Transverse colon (tissue), 4 donors: ENCODE measurements around the gene KRT72. TPM values are rescaled to one million over a fixed set of nuclear protein-coding genes. Genes with fewer than 3 reads are reported as not detected.

Source experiments
- DNase-seq: peaks from one replicate; pipeline ENCODE4 v3.0.0-alpha.2; 2019
- H3K27ac ChIP-seq, 4 donors: fragments of 200-600 bp; sonication (generic); 2 replicates each; pipeline ENCODE4 v1.5.1; 2016 to 2018; ENCODE audit warnings: inconsistent platforms in 4 of 4
- H3K27me3 ChIP-seq: fragments of 200-600 bp; sonication (generic); 2 replicates; pipeline ENCODE4 v1.5.1; 2017; ENCODE audit warnings: inconsistent platforms
- H3K36me3 ChIP-seq, 4 donors: fragments of 200-600 bp; sonication (generic); 2 replicates each; pipeline ENCODE4 v1.5.1; 2017 to 2019; ENCODE audit warnings: inconsistent platforms in 4 of 4
- H3K4me1 ChIP-seq, 4 donors: fragments of 200-600 bp; sonication (generic); 2 replicates each; pipeline ENCODE4 v1.5.1; 2017 to 2020; ENCODE audit warnings: inconsistent platforms in 4 of 4
- H3K4me3 ChIP-seq, 4 donors: fragments of 200-600 bp; sonication (generic); 1 replicate in 1 of 4; 2 replicates in 3 of 4; pipeline versions ENCODE4 v1.5.1 to v1.6.1; 2017 to 2019; ENCODE audit warnings: inconsistent platforms in 4 of 4
- H3K9me3 ChIP-seq, 2 donors: fragments of 200-600 bp; sonication (generic); 2 replicates each; pipeline ENCODE4 v1.5.1; 2017 to 2019; ENCODE audit warnings: inconsistent platforms in 2 of 2
- EP300 ChIP-seq: sonication (generic); formaldehyde crosslinking; IDR thresholded peaks from one replicate; pipeline ENCODE4 v1.6.1; 2017; ENCODE audit warnings: antibody characterized with exemption, low read depth
- POLR2A ChIP-seq: fragments of 450-650 bp; IDR thresholded peaks from one replicate; pipeline ENCODE4 v1.6.1; 2016; ENCODE audit warnings: antibody characterized with exemption, mild to moderate bottlenecking, moderate library complexity
- POLR2AphosphoS5 ChIP-seq, 3 donors: sonication (generic); formaldehyde crosslinking; IDR thresholded peaks; one replicate each; pipeline ENCODE4 v1.6.1; 2016; ENCODE audit warnings: antibody characterized with exemption in 3 of 3
- WGBS, 2 donors: methylation state at CpG; one replicate each; pipeline ENCODE4 v1.1.5; 2018; ENCODE audit warnings: low coverage in 1 of 2; 5-methylcytosine and 5-hydroxymethylcytosine counted together
- in situ Hi-C, 4 donors: fragments of 200-750 bp; cut with MboI; loops; one replicate each; pipeline versions ENCODE4 v1.15.0 to v1.15.1; 2017; ENCODE audit warnings: low sequenced_read_pairs in 3 of 4, low pct_ligation_motif_present in 1 of 4, low pct_unique_long_range_greater_than_20kb in 1 of 4
- intact Hi-C: fragments of 100-400 bp; cut with DNase I; formaldehyde crosslinking; loops from one replicate; pipeline ENCODE4 v1.15.1; 2023; ENCODE audit warnings: low total_unique reads
- total RNA-seq, 4 donors: library from RNA; depleted of rRNA; stranded (reverse); fragments of >200 nt; gene quantifications; one replicate each; pipeline ENCODE4 v1.1.0, GENCODE V29; 2016
- TF ChIP-seq, protein P1 (sequence below), 5 experiments: fragments of 200-600 bp in 3 of 5; fragments of 450-650 bp in 2 of 5; sonication (generic) in 3 of 5; IDR thresholded peaks; 1 replicate in 2 of 5; 2 replicates in 3 of 5; pipeline ENCODE4 v1.5.1; 2016 to 2017; ENCODE audit warnings: antibody characterized with exemption in 5 of 5, inconsistent platforms in 3 of 5, mild to moderate bottlenecking in 2 of 5, moderate library complexity in 1 of 5

Gene KRT72
- total RNA-seq, 4 donors from 2014 or later: not detected

DNA sequence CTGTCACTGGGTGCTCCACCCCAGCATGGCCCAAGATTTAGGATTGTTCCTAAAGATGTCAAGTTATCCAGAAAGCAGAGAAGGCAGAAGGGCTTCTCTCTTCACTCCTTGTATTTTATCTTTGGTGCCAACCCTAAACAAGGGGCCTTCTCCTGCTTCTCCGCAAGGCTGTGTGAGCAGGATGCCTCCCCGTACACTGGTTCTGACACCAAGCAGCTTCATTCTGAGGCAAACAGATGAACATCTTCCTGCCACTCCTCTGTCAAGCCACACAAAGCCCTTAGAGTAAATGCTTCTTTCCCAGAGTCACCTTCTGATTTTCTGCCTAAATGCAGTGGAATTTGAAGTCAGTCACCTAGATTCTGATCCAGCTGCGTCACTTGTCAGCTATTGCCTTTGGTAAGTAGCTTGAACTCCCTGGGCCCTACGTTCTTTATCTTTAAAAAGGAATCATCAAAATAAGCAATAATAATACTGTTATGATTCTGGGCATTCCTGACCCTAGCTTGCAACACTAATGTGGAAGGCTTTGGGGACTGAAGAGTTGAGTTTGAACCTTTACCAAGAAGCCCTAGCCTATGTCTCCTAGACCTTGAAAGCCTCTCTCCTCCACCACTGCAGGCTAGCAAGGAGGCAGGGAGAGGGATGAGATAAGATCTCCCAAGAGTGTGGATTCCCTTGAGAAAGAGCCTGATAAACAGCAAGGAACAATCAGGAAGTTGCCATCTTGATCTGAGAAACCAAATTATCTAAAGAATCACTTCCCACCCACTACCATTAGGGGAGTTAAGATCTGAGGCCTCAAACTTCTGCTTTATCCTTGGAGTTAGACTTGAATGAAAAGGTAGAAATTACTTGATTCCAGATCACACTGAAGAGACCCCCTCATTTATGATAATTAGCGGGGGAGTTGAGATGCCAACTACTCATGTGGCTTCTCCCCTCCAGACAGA, 11.4 kb upstream of the KRT72 start:
- TF ChIP-seq POLR2A (no peak), EP300 (no peak), POLR2AphosphoS5 (IDR thresholded peaks at IDR 0.05) (no peak)
- TF ChIP-seq, protein P1, sequence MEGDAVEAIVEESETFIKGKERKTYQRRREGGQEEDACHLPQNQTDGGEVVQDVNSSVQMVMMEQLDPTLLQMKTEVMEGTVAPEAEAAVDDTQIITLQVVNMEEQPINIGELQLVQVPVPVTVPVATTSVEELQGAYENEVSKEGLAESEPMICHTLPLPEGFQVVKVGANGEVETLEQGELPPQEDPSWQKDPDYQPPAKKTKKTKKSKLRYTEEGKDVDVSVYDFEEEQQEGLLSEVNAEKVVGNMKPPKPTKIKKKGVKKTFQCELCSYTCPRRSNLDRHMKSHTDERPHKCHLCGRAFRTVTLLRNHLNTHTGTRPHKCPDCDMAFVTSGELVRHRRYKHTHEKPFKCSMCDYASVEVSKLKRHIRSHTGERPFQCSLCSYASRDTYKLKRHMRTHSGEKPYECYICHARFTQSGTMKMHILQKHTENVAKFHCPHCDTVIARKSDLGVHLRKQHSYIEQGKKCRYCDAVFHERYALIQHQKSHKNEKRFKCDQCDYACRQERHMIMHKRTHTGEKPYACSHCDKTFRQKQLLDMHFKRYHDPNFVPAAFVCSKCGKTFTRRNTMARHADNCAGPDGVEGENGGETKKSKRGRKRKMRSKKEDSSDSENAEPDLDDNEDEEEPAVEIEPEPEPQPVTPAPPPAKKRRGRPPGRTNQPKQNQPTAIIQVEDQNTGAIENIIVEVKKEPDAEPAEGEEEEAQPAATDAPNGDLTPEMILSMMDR (IDR thresholded peaks at IDR 0.05): no peak
- no peaks in the 10 kb centered on the region for H3K4me1 ChIP-seq
- intact Hi-C loops: no loop called here

DNA sequence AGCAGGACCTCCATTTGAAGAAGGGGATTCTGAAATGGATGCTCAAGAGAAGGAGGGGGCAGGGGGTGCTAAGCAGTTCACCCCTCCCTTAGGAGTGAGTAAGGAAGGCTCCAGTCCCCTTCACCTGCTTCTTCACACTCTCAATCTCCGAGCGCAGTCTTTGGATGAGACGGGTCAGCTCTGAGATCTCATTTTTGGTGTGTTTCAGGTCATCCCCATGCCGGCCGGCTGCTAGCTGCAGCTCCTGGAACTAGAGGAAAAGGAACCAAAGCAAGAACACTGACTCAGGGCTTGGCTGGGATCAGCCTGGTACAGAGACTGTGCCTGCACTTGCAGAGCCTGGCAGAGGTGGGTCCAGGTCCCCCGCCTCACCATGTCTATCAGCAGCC, 9.8 kb upstream of the KRT72 start:
- peaks cover 27% of the 10 kb centered on the region for H3K27me3 ChIP-seq
- DNase-seq: no peak
- no peaks in the 10 kb centered on the region for H3K9me3 ChIP-seq
- no peak overlapping the region for H3K4me3 ChIP-seq
- H3K36me3 ChIP-seq: no peaks in the 10 kb centered on the region
- H3K27ac ChIP-seq: no peak overlapping the region
- in situ Hi-C loops (no loop called here), intact Hi-C loops (no loop called here)
- TF ChIP-seq POLR2A: no peak
- TF ChIP-seq POLR2AphosphoS5 (IDR thresholded peaks at IDR 0.05): no peak
- TF ChIP-seq EP300: no peak
- TF ChIP-seq, protein P1 (IDR thresholded peaks at IDR 0.05): no peak
- 89 to 92% methylated on average over 3 to 6 of the region's 6 CpGs for WGBS, 2 donors
- H3K4me1 ChIP-seq: no peaks in the 10 kb centered on the region

More for the DNA sequence above, 11.4 kb upstream of the KRT72 start:
- no peak for DNase-seq
- 72 to 84% methylated on average over 5 of the region's 5 CpGs for WGBS, 2 donors
- in situ Hi-C loops: no loop called here
- Histone ChIP-seq H3K9me3 (no peaks in the 10 kb centered on the region), H3K27me3 (peaks cover 27% of the 10 kb centered on the region), H3K4me3 (no peak overlapping the region), H3K27ac (no peak overlapping the region), H3K36me3 (no peaks in the 10 kb centered on the region)

DNA sequence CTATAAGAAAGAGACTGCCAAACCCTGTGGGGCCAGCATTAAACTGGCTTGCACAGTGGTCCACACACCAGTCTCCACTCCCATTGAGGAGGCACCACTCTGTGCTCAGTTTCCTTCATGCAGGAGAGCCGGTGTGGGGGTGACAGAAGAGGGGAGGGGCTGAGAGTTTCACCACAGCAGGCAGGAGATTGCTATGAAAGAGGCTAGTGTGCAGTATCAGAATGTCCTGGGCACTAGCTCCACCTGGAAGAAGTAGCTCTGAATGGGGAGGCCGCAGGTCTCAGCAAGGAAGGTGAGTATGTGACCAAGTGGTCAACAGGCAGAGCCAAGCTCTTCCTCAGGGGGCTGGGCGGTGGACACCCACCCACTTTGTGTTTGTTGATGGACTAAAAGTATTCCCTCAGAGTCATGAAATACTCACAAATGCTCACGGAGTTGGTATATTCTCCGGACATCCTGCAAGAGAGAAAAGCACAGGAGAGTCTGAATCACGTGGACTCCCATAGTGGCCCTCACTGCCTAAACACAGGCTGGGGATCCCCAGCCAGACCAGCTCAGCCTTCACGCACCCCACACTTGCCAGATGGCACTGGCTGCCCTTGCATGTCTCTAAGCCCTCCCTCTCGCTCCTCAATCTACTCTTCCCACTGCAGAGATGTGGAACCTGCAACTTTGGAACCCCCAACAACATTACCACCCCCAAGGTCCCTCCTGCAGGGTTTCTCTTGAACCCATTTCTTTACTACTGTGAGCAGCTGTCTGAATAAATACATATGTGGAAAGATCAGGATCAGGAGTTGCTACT, 7.8 kb upstream of the KRT72 start:
- Histone ChIP-seq H3K27ac (no peak overlapping the region), H3K36me3 (no peaks in the 10 kb centered on the region), H3K4me3 (no peak overlapping the region), H3K27me3 (peaks cover 27% of the 10 kb centered on the region), H3K9me3 (no peaks in the 10 kb centered on the region), H3K4me1 (no peaks in the 10 kb centered on the region)
- intact Hi-C loops: no loop called here
- TF ChIP-seq, protein P1 (IDR thresholded peaks at IDR 0.05): no peak
- TF ChIP-seq EP300 (no peak), POLR2A (no peak), POLR2AphosphoS5 (IDR thresholded peaks at IDR 0.05) (no peak)
- in situ Hi-C loops: no loop called here
- DNase-seq: no peak
- WGBS, 2 donors: 50 to 83% methylated on average over 2 to 8 of the region's 8 CpGs

DNA sequence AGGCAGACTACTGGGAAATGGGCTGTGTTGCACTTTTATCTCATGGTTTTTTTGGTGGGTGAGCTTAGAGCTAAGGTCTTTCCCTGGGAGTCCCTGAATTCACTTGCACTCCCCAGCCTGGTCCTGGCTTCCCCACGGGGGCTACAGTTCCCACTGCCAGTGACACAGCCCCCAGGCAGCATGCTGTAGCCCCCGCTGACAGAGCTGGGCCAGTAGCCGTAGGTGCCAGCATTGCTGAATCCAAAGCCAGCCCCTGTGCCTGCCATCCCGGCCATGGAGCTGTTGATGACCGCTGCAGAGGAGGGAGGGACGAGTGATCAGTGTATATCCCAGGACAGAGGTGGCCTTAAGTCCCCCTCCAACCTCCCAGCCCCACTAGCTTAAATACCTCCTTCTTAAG, 6.9 kb upstream of the KRT72 start:
- no peak for DNase-seq
- in situ Hi-C loops: no loop called here
- no peak overlapping the region for H3K4me3 ChIP-seq
- H3K27ac ChIP-seq: no peak overlapping the region
- no peaks in the 10 kb centered on the region for H3K9me3 ChIP-seq
- TF ChIP-seq POLR2AphosphoS5 (IDR thresholded peaks at IDR 0.05): no peak
- intact Hi-C loops: no loop called here
- H3K27me3 ChIP-seq: peaks cover 34% of the 10 kb centered on the region
- H3K4me1 ChIP-seq: no peaks in the 10 kb centered on the region
- 77% methylated on average over 6 of the region's 6 CpGs; no CpG with 5 or more reads in 1 of the 2 donors for WGBS, 2 donors
- no peaks in the 10 kb centered on the region for H3K36me3 ChIP-seq
